ENCODE measurements around the gene GNAO1. TPM values are rescaled to one million over a fixed set of nuclear protein-coding genes. Genes with fewer than 3 reads are reported as not detected.

The GNAO1 gene
- polyA plus RNA-seq, 3 donors from 2014 or later = 0.45 to 0.88 TPM; not detected in 1

DNA sequence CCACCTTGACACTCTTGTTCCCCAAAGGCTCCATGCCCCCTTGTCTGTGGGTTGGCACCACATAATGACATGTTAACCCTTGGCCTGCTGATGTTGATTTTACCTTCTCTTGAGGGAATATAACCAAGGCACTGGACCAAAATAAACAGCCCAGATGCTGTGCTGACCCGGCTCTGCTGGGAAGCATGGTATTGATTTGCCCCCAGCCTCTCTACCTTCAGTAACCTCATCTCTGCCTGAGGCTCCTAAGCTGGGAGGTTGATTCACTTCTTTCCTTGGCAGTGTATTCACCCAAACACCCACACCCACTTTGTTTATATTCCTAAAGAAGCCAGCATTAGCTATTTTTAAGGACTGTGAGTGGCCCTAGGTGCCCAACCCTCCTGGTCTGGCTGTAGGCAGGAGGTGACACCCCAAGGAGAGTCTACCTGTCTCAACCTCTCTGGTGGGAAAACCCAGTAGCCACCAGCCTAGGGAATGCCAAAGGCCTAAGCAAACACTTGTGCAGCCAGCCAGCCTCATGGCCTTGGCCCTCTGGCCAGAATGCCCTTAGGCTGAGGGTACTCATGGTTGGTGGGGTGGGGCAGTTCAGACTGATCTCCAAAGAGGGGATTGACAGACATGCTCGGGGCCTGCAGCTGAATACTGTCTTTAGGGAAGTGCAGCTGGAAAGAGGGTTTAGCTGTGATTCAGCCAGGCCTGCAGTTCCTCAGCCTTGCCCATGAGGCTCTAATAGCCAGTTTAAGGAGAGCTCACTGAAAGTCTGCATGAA, 42.7 kb downstream of the GNAO1 start:
- no peak for DNase-seq
- Mint-ChIP-seq H3K4me3 (no peak overlapping the region), H3K9me3 (no peaks in the 10 kb centered on the region), H3K27ac (no peak overlapping the region), H3K27me3 (ENCODE audit: low read depth in 3 of 3) (peaks cover 0 to 6% (median 2%) of the 10 kb centered on the region in 3 donors), H3K4me1 (no peaks in the 10 kb centered on the region), H3K36me3 (no peaks in the 10 kb centered on the region)

DNA sequence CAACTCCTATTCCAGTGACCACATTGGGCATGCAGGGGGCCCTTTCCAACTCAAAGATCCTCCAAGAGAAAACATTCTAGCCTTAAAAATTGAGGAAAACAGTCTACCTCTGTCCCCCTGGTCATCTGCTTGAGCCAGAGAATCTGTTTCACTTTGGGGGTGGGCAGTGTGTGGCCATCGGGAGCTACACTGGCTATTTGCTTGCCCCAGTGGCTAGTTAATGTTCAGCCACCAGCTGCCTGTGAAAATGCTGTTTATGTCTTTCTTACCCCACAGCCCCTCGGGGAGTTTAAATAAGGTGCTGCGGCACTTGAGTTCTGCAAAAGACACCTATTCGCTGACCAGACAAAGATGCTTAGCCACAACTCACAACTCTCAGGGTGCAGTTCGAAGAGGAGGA, 43.4 kb downstream of the GNAO1 start:
- no peak overlapping the region for H3K4me3 Mint-ChIP-seq
- no peaks in the 10 kb centered on the region for H3K9me3 Mint-ChIP-seq
- no peak for DNase-seq
- no peak overlapping the region for H3K27ac Mint-ChIP-seq
- H3K4me1 Mint-ChIP-seq = no peaks in the 10 kb centered on the region
- no peaks in the 10 kb centered on the region for H3K36me3 Mint-ChIP-seq
- H3K27me3 Mint-ChIP-seq (ENCODE audit: low read depth in 3 of 3) = peaks cover 0 to 8% (median 2%) of the 10 kb centered on the region in 3 donors

DNA sequence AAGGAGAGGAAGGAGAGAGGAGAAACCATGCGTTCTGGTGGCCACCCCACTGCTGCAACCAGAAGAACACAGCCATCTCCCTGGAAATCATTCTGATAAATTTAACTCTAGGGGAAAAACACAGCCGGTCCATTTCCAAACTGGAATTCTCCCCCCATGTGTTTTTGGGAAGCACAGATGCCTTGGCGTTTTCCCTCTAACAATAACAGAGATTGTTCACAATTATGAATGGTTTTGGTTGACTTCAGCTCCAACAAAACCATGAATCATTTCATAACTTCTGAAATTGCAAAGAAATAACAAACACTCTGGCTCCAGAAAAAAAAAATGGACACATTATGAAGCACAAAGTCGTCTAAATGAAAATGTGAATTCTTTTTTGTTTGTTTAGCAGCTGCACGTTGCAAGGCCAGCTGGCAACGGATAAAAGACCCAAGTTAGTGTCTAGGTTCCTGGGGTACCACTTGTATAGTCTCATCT, 46.2 kb downstream of the GNAO1 start:
- no peak for DNase-seq
- Mint-ChIP-seq H3K9me3 (no peaks in the 10 kb centered on the region), H3K36me3 (no peaks in the 10 kb centered on the region), H3K27me3 (ENCODE audit: low read depth in 3 of 3) (peaks cover 0 to 6% (median 2%) of the 10 kb centered on the region in 3 donors), H3K27ac (no peak overlapping the region), H3K4me3 (no peak overlapping the region), H3K4me1 (no peaks in the 10 kb centered on the region)

- DNase-seq = no peak
- Mint-ChIP-seq H3K9me3 (no peaks in the 10 kb centered on the region), H3K4me1 (no peaks in the 10 kb centered on the region), H3K4me3 (no peak overlapping the region), H3K36me3 (no peaks in the 10 kb centered on the region), H3K27ac (no peak overlapping the region), H3K27me3 (ENCODE audit: low read depth in 3 of 3) (peaks cover 0 to 6% (median 2%) of the 10 kb centered on the region in 3 donors)
These were observed 46.9 kb downstream of the GNAO1 start for GRCh38 chr16:56238188-56238587.

DNA sequence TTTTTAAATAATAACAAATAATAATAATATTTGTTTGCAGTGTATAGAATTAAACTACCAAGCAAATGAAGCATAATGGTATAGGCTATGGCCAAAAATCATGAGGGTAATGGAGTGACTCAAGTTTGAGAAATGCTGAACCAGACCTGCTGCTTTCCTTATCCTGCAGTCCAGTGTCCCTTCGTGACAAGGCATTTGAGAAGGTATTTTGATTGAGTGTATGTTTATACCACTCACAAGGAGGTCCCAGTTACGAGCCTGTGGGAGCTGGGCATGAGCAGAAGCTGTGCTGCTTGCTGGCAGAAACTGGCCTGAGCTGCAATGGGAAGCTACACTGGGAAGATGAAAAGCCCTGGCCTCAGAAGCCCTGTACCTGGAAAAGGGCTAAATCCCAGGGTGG, 50.3 kb downstream of the GNAO1 start:
- Mint-ChIP-seq H3K36me3 (no peaks in the 10 kb centered on the region), H3K4me1 (no peaks in the 10 kb centered on the region), H3K9me3 (no peaks in the 10 kb centered on the region), H3K27ac (no peak overlapping the region), H3K4me3 (no peak overlapping the region), H3K27me3 (ENCODE audit: low read depth in 3 of 3) (peaks cover 0 to 7% (median 1%) of the 10 kb centered on the region in 3 donors)
- DNase-seq = no peak

DNA sequence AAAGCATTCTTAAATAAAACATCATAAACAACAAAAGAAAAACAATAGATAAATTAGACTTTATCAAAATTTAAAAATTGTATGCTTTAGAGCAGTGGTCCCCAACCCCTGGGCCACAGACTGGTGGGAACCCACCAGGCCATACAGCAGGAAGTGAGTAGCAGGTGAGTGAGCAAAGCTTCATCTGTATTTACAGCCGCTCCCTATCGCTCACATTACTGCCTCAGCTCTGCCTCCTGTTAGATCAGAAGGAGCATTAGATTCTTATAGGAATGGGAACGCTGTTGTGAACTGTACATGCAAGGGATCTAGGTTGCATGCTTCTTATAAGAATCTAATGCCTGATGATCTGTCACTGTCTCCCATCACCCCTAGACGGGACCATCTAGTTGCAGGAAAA, 51.5 kb downstream of the GNAO1 start:
- Mint-ChIP-seq H3K27me3 (ENCODE audit: low read depth in 3 of 3) (peaks cover 0 to 6% (median 1%) of the 10 kb centered on the region in 3 donors), H3K27ac (no peak overlapping the region), H3K4me3 (no peak overlapping the region), H3K9me3 (no peaks in the 10 kb centered on the region), H3K4me1 (no peaks in the 10 kb centered on the region), H3K36me3 (no peaks in the 10 kb centered on the region)
- no peak for DNase-seq

- Mint-ChIP-seq H3K27ac (no peak overlapping the region), H3K36me3 (peaks cover 0 to 8% (median 0%) of the 10 kb centered on the region in 3 donors), H3K4me3 (no peak overlapping the region), H3K4me1 (no peaks in the 10 kb centered on the region), H3K27me3 (ENCODE audit: low read depth in 3 of 3) (peaks cover 0 to 4% (median 1%) of the 10 kb centered on the region in 3 donors), H3K9me3 (no peaks in the 10 kb centered on the region)
- DNase-seq = no peak
These were observed 53.3 kb downstream of the GNAO1 start for GRCh38 chr16:56244612-56245011.

DNA sequence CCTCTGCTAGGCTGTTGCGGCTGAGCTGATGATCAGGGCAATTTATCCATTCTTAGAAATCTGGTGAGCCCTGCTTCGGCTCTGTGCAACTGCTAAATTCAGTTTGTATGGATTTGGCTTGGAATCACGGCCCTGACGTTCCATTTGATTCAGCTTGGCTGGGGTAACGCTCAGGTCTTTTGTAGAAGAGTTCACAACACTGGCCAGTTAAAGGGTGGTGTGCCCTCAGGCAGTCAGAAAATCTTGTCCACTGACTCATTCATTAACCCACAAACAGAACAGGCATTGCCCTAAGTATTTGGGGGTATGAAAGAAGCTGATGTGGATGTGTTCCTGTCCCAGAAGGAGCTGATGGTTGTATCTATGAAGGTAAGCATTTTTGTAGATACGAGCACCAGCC, 53.9 kb downstream of the GNAO1 start:
- Mint-ChIP-seq H3K27me3 (ENCODE audit: low read depth in 3 of 3) (peaks cover 0 to 2% (median 1%) of the 10 kb centered on the region in 3 donors), H3K9me3 (no peaks in the 10 kb centered on the region), H3K27ac (no peak overlapping the region), H3K36me3 (peaks cover 0 to 8% (median 0%) of the 10 kb centered on the region in 3 donors), H3K4me3 (no peak overlapping the region), H3K4me1 (no peaks in the 10 kb centered on the region)
- DNase-seq = no peak

DNA sequence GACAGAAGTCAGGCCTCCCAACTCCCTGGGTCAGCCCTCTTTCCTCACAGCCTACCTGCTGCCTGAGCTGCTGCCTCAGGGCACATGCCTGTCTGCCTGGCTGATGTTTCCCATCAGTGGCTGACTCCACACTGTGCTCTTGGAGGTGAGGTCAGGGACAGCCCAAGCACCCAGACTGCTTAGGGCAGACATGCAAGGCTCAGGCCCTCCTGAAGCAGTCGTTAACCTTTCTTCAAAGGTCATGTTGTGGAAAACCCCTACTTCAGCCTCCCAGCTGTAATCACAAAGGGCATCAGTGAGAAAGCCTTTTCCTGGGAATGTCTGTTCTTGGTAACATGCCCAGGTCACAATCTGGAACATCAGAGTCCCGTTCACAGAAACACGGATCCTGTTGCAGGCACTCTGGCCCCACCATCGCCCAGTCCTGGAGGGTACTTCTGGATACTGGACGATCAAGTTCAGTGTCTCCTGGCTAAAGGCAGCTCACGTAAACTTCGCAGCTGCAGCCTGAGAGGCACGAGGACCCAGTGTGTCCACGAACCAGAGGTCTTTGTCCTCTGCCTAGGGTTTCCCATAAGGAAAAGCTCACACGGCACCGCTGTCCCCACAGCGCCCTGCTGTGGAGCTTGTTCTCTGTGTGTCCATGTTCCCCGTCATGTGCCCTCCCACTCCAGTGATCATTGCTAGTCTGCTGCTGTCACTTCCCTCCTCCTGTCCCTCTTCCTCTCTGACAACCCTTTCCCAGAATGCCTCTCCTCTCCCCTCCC, 54.9 kb downstream of the GNAO1 start:
- Mint-ChIP-seq H3K4me3 (no peak overlapping the region), H3K4me1 (no peaks in the 10 kb centered on the region), H3K27ac (peak overlapping the region in 1 of 6 donors; percentile 20), H3K9me3 (no peaks in the 10 kb centered on the region), H3K27me3 (ENCODE audit: low read depth in 3 of 3) (peaks cover 0 to 2% (median 1%) of the 10 kb centered on the region in 3 donors), H3K36me3 (peaks cover 0 to 8% (median 0%) of the 10 kb centered on the region in 3 donors)
- no peak for DNase-seq

- H3K36me3 Mint-ChIP-seq = peaks cover 0 to 8% (median 0%) of the 10 kb centered on the region in 3 donors
- H3K4me3 Mint-ChIP-seq = no peak overlapping the region
- no peak for DNase-seq
- H3K27ac Mint-ChIP-seq = peak overlapping the region in 1 of 6 donors; percentile 25
- H3K9me3 Mint-ChIP-seq = no peaks in the 10 kb centered on the region
- no peaks in the 10 kb centered on the region for H3K4me1 Mint-ChIP-seq
- peaks cover 0 to 2% (median 1%) of the 10 kb centered on the region in 3 donors for H3K27me3 Mint-ChIP-seq (ENCODE audit: low read depth in 3 of 3)
These were observed 55.7 kb downstream of the GNAO1 start for GRCh38 chr16:56247018-56247417.

- peaks cover 0 to 8% (median 0%) of the 10 kb centered on the region in 3 donors for H3K36me3 Mint-ChIP-seq
- no peaks in the 10 kb centered on the region for H3K4me1 Mint-ChIP-seq
- no peak for DNase-seq
- H3K4me3 Mint-ChIP-seq = no peak overlapping the region
- no peaks in the 10 kb centered on the region for H3K9me3 Mint-ChIP-seq
- H3K27me3 Mint-ChIP-seq (ENCODE audit: low read depth in 3 of 3) = peaks cover 0 to 2% (median 1%) of the 10 kb centered on the region in 3 donors
- H3K27ac Mint-ChIP-seq = no peak overlapping the region
These were observed 56.5 kb downstream of the GNAO1 start for GRCh38 chr16:56247808-56248207.

GRCh38 chr16:56252835-56253234, 61.5 kb downstream of the GNAO1 start:
- H3K4me3 Mint-ChIP-seq = no peak overlapping the region

GRCh38 chr16:56255904-56256303, 64.6 kb downstream of the GNAO1 start:
- no peak for DNase-seq
- Mint-ChIP-seq H3K36me3 (no peaks in the 10 kb centered on the region), H3K4me1 (peaks cover 5 to 6% of the 10 kb centered on the region in 2 donors), H3K4me3 (no peak overlapping the region), H3K9me3 (no peaks in the 10 kb centered on the region), H3K27ac (no peak overlapping the region), H3K27me3 (ENCODE audit: low read depth in 3 of 3) (peaks cover 0 to 2% (median 0%) of the 10 kb centered on the region in 3 donors)

More at GRCh38 chr16:56252835-56253234, 61.5 kb downstream of the GNAO1 start:
- Mint-ChIP-seq H3K4me1 (no peaks in the 10 kb centered on the region), H3K36me3 (peaks cover 0 to 8% (median 0%) of the 10 kb centered on the region in 3 donors), H3K27me3 (ENCODE audit: low read depth in 3 of 3) (peaks cover 0 to 2% (median 0%) of the 10 kb centered on the region in 3 donors), H3K27ac (no peak overlapping the region), H3K9me3 (no peaks in the 10 kb centered on the region)
- DNase-seq = no peak

DNA sequence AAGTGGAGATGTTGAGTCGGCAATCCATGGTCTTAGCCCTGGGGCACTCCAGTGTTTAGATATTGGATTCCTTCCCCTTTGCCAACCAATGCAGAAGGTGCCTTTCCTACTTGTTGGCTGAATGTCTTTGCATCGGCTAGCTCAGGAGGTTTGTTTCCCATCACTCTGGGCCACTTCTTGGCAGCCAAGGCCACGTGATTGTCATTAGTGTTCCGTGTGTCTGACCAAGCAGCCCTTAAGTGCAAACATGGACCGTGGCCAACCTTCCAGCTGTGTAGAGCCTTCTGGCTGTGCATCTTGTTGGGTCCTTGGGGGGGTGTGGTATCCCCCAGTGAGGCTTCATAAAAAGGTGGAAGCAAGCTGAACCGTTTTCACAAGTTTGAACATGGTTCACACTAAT, 66.0 kb downstream of the GNAO1 start:
- H3K27ac Mint-ChIP-seq = no peak overlapping the region
- no peaks in the 10 kb centered on the region for H3K9me3 Mint-ChIP-seq

More for the DNA sequence above, 66.0 kb downstream of the GNAO1 start:
- H3K27me3 Mint-ChIP-seq (ENCODE audit: low read depth in 3 of 3) = peaks cover 0 to 2% (median 0%) of the 10 kb centered on the region in 3 donors
- H3K4me3 Mint-ChIP-seq = no peak overlapping the region
- H3K36me3 Mint-ChIP-seq = no peaks in the 10 kb centered on the region
- DNase-seq = no peak
- peaks cover 18 to 19% of the 10 kb centered on the region in 2 donors for H3K4me1 Mint-ChIP-seq
